ENCODE measurements around the gene GCNA. TPM values are rescaled to one million over a fixed set of nuclear protein-coding genes. Genes with fewer than 3 reads are reported as not detected.
A peak's percentile ranks its signal among the peaks of the same experiment; 100 is the strongest.
"Not testable (repeated sequence)": the region's sequence is repeated elsewhere in the genome, so short reads cannot be mapped to it uniquely, and the experiment has no call there.

Gene GCNA
- total RNA-seq, 2 experiments from 2014 or later, result 3.2 to 3.4 TPM

DNA sequence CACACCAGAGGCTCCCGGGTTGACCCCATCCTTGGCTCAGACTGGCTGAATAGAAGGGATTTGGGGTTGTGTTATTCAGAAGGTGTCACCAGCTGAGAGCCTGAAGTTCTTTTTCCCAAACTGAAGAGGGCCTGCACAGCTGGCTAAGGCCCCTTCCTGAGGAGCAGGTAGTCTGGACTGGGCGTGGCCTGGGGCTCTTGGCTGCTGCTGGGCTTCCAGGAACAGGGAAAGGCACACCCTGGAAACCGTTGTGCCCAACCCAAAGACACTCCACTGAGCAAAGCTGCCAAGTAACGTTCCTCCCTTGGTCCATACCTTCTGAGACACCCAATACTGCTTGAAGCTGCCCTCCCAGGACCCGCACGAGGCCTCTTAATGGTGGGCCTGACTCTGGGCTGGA, 48.3 kb downstream of the GCNA start:
- no peak for DNase-seq
- H3K27ac Mint-ChIP-seq, result no peak overlapping the region
- H3K9me3 Mint-ChIP-seq, result no peaks in the 10 kb centered on the region
- intact Hi-C loops (cut with micrococcal nuclease), result no loop called here
- peaks cover 43% of the 10 kb centered on the region for H3K4me1 Mint-ChIP-seq (ENCODE audit: low read depth)
- ChIA-PET POLR2A (interaction anchor here (1.2 kb wide), 1 partner anchor 8 kb away, joined by 4 read pairs; the partner anchor contains the start of gene CXCR3), CTCF (interaction anchor here (0.5 kb wide), 1 partner anchor 294 kb away, joined by 4 read pairs; no protein-coding TSS in a partner anchor)
- H3K4me3 Mint-ChIP-seq, result no peak overlapping the region
- no peaks in the 10 kb centered on the region for H3K36me3 Mint-ChIP-seq
- H3K27me3 Mint-ChIP-seq, result no peaks in the 10 kb centered on the region

- Mint-ChIP-seq H3K4me3 (no peak overlapping the region), H3K4me1 (ENCODE audit: low read depth) (peaks cover 31% of the 10 kb centered on the region), H3K27ac (no peak overlapping the region), H3K9me3 (no peaks in the 10 kb centered on the region), H3K27me3 (no peaks in the 10 kb centered on the region), H3K36me3 (no peaks in the 10 kb centered on the region)
- intact Hi-C loops (cut with micrococcal nuclease), result no loop called here
- ChIA-PET POLR2A (interaction anchor here (1.2 kb wide), 1 partner anchor 9 kb away, joined by 4 read pairs; the partner anchor contains the start of gene CXCR3), CTCF (no interaction called here)
- DNase-seq, result no peak
These were observed 49.6 kb downstream of the GCNA start for GRCh38 chrX:71627588-71628404.

DNA sequence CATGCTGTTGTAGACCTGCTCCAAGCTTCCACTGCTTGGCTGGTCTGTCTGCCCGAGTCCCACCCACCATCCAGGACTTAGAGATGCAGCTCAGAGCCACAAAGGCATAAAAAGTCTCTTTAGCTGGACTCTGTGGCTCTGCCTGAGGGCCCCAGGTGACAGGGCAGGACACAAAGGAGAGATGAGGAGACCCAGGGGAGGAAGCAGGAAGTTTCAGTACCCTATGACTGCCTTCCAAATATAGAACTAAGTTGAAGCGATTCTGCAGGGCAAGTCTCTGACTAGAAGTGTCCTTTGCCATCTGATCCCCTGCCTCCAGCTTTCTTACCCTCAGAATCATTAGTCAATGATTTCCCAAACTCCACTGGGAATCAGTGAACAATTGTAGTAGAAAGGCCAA, 51.2 kb downstream of the GCNA start:
- CTCF ChIA-PET, result no interaction called here
- Mint-ChIP-seq H3K9me3 (no peaks in the 10 kb centered on the region), H3K27me3 (no peaks in the 10 kb centered on the region), H3K36me3 (no peaks in the 10 kb centered on the region), H3K4me3 (no peak overlapping the region), H3K4me1 (ENCODE audit: low read depth) (peaks cover 16% of the 10 kb centered on the region), H3K27ac (no peak overlapping the region)
- POLR2A ChIA-PET, result no interaction called here
- no peak for DNase-seq
- intact Hi-C loops (cut with micrococcal nuclease), result no loop called here

DNA sequence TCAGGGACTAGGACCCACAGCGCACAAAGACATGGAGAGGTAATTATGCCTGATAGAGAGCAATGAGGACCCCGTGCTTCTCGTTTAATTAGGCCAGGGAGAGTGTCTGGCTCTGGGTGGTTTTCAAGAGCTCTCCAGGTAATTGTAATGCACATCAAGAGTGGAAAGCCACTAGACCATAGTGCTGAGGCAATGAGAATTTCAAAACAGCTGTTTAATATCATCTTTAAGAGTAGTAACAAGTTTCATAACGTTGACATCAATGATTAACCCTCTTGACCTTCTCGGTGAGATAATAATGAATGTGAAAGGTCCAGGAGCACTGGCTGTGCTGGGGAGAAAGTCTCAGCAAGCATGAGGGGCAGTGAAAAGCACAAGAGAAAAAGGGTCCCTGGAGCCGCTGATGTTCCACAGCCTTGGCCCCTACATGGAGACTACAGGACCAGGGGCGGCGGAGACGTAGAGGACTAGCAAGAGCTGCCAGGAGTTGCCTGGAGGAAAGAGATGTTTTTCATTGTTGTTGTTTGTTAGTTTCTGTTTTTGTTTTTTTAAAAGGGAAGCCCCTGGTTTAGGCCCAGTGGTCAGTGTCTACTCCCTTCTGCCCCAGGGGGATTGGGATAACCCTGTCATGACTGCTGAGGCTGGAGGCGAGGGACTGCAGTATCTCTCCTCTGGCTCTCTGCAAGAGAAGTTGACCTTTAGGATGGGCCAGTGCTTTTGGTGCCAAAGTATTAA, 54.9 kb downstream of the GCNA start:
- no peak overlapping the region for H3K4me3 Mint-ChIP-seq
- ChIA-PET CTCF (no interaction called here), POLR2A (no interaction called here)
- no peak overlapping the region for H3K27ac Mint-ChIP-seq
- no peak for DNase-seq
- no peaks in the 10 kb centered on the region for H3K36me3 Mint-ChIP-seq
- H3K4me1 Mint-ChIP-seq (ENCODE audit: low read depth), result peaks cover 22% of the 10 kb centered on the region
- H3K9me3 Mint-ChIP-seq, result no peaks in the 10 kb centered on the region
- intact Hi-C loops (cut with micrococcal nuclease), result no loop called here
- no peaks in the 10 kb centered on the region for H3K27me3 Mint-ChIP-seq

DNA sequence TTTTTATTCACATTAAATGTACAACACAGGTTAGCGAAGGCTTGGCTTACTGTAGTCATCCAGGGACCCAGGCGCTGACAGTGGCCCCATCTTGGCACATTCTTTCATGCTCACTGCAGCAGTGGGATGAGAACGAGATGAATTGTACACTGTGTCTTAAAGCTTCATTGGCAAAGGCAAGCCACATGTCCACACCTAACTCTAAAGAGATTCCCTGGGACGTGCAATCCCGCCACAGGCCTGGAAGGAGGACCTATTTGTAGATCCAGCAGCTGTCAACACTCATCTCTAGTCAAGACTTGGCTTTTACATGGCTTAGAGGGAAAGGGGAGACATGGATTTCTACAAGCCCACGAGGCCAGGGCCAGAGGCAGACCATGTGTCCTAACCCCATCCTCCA, 56.1 kb downstream of the GCNA start:
- Mint-ChIP-seq H3K27ac (no peak overlapping the region), H3K4me1 (ENCODE audit: low read depth) (peaks cover 19% of the 10 kb centered on the region), H3K36me3 (no peaks in the 10 kb centered on the region), H3K27me3 (no peaks in the 10 kb centered on the region), H3K9me3 (no peaks in the 10 kb centered on the region), H3K4me3 (no peak overlapping the region)
- ChIA-PET POLR2A (no interaction called here), CTCF (no interaction called here)
- no peak for DNase-seq
- intact Hi-C loops (cut with micrococcal nuclease), result no loop called here

- Mint-ChIP-seq H3K4me1 (ENCODE audit: low read depth) (peaks cover 17% of the 10 kb centered on the region), H3K36me3 (no peaks in the 10 kb centered on the region), H3K4me3 (no peak overlapping the region), H3K9me3 (no peaks in the 10 kb centered on the region), H3K27me3 (no peaks in the 10 kb centered on the region), H3K27ac (peak overlapping the region; percentile 85)
- DNase-seq, result peak; percentile 33
- intact Hi-C loops (cut with micrococcal nuclease), result loop anchor here (5.0 kb wide), 1 partner anchor 104 kb away; the partner anchor contains the start of gene OGT
- CTCF ChIA-PET, result interaction anchor here (0.9 to 2.7 kb wide), 4 partner anchors 14 to 21 kb away, joined by 4 to 13 read pairs (median 8); partner anchors contain the start of gene CXCR3
- POLR2A ChIA-PET, result interaction anchor here (1.9 to 5.3 kb wide), 3 partner anchors 14 to 104 kb away, joined by 4 to 30 read pairs (median 16); partner anchors contain the start of genes CXCR3 and OGT
These were observed 58.4 kb downstream of the GCNA start for GRCh38 chrX:71636438-71637252.

DNA sequence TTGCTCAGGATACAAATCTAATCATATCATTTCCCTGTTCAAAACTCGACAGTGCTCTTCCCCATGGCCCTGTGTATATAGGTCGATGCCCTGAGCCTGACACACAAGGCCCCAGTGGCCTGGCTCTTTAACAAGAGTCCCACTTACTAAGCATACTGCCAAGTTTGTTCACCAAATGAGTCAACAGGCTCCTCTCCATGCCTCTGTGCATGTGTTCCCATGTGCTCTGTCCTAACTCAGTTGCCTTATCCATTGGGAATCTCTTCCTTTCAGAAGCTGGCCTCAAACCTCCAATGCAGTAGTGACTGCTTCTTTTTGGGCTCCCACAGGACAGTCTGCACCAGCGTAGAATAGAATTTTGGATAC, 59.0 kb downstream of the GCNA start:
- DNase-seq, result peak; percentile 31
- Mint-ChIP-seq H3K9me3 (no peaks in the 10 kb centered on the region), H3K27me3 (no peaks in the 10 kb centered on the region), H3K4me3 (peak overlapping the region; percentile 53), H3K36me3 (no peaks in the 10 kb centered on the region), H3K27ac (peak overlapping the region; percentile 85), H3K4me1 (ENCODE audit: low read depth) (peaks cover 17% of the 10 kb centered on the region)
- ChIA-PET POLR2A (interaction anchor here (1.1 to 5.3 kb wide), 4 partner anchors 15 to 271 kb away, joined by 3 to 30 read pairs (median 10); partner anchors contain the start of genes CXCR3, OGT and TAF1), CTCF (interaction anchor here (0.9 to 2.7 kb wide), 3 partner anchors 15 to 22 kb away, joined by 4 to 13 read pairs (median 11); partner anchors contain the start of gene CXCR3)
- intact Hi-C loops (cut with micrococcal nuclease), result loop anchor here (5.0 kb wide), 1 partner anchor 105 kb away; the partner anchor contains the start of gene OGT

GRCh38 chrX:71637848-71638247, 59.6 kb downstream of the GCNA start:
- H3K4me1 Mint-ChIP-seq (ENCODE audit: low read depth), result peaks cover 17% of the 10 kb centered on the region
- H3K4me3 Mint-ChIP-seq, result no peak overlapping the region
- ChIA-PET POLR2A (interaction anchor here (1.1 to 5.3 kb wide), 5 partner anchors 16 to 271 kb away, joined by 3 to 30 read pairs (median 5); partner anchors contain the start of genes CXCR3, OGT and TAF1), CTCF (interaction anchor here (2.0 to 2.7 kb wide), 2 partner anchors 15 to 20 kb away, joined by 11 to 13 read pairs; partner anchors contain the start of gene CXCR3)
- no peaks in the 10 kb centered on the region for H3K36me3 Mint-ChIP-seq
- DNase-seq, result peak; percentile 37
- H3K27me3 Mint-ChIP-seq, result no peaks in the 10 kb centered on the region
- H3K27ac Mint-ChIP-seq, result no peak overlapping the region
- intact Hi-C loops (cut with micrococcal nuclease), result loop anchor here (1.0 to 5.0 kb wide), 2 partner anchors 16 to 106 kb away; partner anchors contain the start of gene OGT
- H3K9me3 Mint-ChIP-seq, result no peaks in the 10 kb centered on the region

GRCh38 chrX:71638409-71638808, 60.2 kb downstream of the GCNA start:
- Mint-ChIP-seq H3K4me1 (ENCODE audit: low read depth) (peaks cover 17% of the 10 kb centered on the region), H3K4me3 (no peak overlapping the region), H3K9me3 (no peaks in the 10 kb centered on the region), H3K27ac (no peak overlapping the region), H3K27me3 (no peaks in the 10 kb centered on the region), H3K36me3 (no peaks in the 10 kb centered on the region)
- intact Hi-C loops (cut with micrococcal nuclease), result loop anchor here (1.0 to 5.0 kb wide), 2 partner anchors 16 to 106 kb away; partner anchors contain the start of gene OGT
- ChIA-PET POLR2A (interaction anchor here (1.1 to 5.3 kb wide), 5 partner anchors 16 to 272 kb away, joined by 3 to 30 read pairs (median 5); partner anchors contain the start of genes CXCR3, OGT and TAF1), CTCF (interaction anchor here (2.0 to 2.7 kb wide), 2 partner anchors 16 to 20 kb away, joined by 11 to 13 read pairs; partner anchors contain the start of gene CXCR3)
- no peak for DNase-seq

DNA sequence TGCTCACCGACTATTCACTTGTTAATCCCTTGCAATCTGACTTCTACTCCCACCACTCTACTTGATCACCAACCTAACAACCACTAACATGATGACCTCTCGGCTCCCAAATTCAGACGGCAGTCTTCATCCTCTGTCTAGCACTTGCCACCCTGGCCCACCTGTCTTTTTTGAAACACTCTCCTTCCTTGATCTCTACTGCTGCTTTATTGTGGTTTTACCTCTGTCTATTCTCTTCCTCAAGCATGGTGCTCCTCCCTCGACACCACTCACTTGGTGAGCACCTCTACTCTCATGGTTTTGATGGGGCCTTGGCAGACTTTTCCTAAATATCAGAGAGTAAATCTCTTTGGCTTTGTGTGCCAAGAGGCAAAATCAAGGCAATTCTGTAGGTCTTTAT, 61.8 kb downstream of the GCNA start:
- no peaks in the 10 kb centered on the region for H3K9me3 Mint-ChIP-seq
- H3K36me3 Mint-ChIP-seq, result no peaks in the 10 kb centered on the region
- no peak for DNase-seq
- no peaks in the 10 kb centered on the region for H3K27me3 Mint-ChIP-seq
- ChIA-PET CTCF (no interaction called here), POLR2A (interaction anchor here (5.3 kb wide), 1 partner anchor 22 kb away, joined by 30 read pairs; the partner anchor contains the start of gene CXCR3)
- intact Hi-C loops (cut with micrococcal nuclease), result no loop called here
- peaks cover 17% of the 10 kb centered on the region for H3K4me1 Mint-ChIP-seq (ENCODE audit: low read depth)
- H3K27ac Mint-ChIP-seq, result no peak overlapping the region
- no peak overlapping the region for H3K4me3 Mint-ChIP-seq

DNA sequence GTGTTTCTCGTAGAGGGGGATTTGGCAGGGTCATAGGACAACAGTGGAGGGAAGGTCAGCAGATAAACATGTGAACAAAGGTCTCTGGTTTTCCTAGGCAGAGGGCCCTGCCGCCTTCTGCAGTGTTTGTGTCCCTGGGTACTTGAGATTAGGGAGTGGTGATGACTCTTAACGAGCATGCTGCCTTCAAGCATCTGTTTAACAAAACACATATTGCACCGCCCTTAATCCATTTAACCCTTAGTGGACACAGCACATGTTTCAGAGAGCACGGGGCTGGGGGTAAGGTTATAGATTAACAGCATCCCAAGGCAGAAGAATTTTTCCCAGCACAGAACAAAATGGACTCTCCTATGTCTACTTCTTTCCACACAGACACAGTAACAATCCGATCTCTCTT, 66.2 kb downstream of the GCNA start:
- H3K27me3 Mint-ChIP-seq; H3K4me1 Mint-ChIP-seq (ENCODE audit: low read depth); H3K4me3 Mint-ChIP-seq; POLR2A ChIA-PET; intact Hi-C loops (cut with micrococcal nuclease); H3K9me3 Mint-ChIP-seq; DNase-seq; H3K27ac Mint-ChIP-seq; CTCF ChIA-PET; H3K36me3 Mint-ChIP-seq: not testable (repeated sequence)
